SK-N-MC (cell line): Measurements from ENCODE around the gene TGM4.
A peak's percentile ranks its signal among the peaks of the same experiment; 100 is the strongest.
"Not testable (repeated sequence)": the region's sequence is repeated elsewhere in the genome, so short reads cannot be mapped to it uniquely, and the experiment has no call there.

ENCODE experiments used
- DNase-seq: peaks from one replicate; pipeline ENCODE4 v3.0.0-alpha.2; 2011; ENCODE audit warnings: low read depth, low spot score
- H3K27ac ChIP-seq: fragments of 200-600 bp; sonication (generic); 2 replicates; pipeline ENCODE4 v1.5.1; 2016; ENCODE audit warnings: mixed run types
- H3K36me3 ChIP-seq: fragments of 200-600 bp; sonication (generic); 2 replicates; pipeline ENCODE4 v1.6.1; 2017; ENCODE audit warnings: antibody characterized with exemption, low read length, mixed read lengths; ENCODE audit not compliant: insufficient read depth
- H3K4me3 ChIP-seq: fragments of 200-600 bp; sonication (generic); 2 replicates; pipeline ENCODE4 v1.5.1; 2016
- H3K9ac ChIP-seq: fragments of 200-600 bp; sonication (generic); 2 replicates; pipeline ENCODE4 v1.8.0; 2017; ENCODE audit warnings: mixed run types, mixed read lengths; ENCODE audit not compliant: insufficient read length
- H3K9me3 ChIP-seq: fragments of 200-600 bp; sonication (generic); 2 replicates; pipeline ENCODE4 v1.6.1; 2017; ENCODE audit warnings: low read depth, mild to moderate bottlenecking, antibody characterized with exemption, low read length, moderate library complexity, mixed read lengths
- EZH2 ChIP-seq: fragments of 200-600 bp; sonication (generic); IDR thresholded peaks from one replicate; pipeline ENCODE4 v1.6.1; 2017; ENCODE audit warnings: antibody characterized with exemption
- FOXP2 ChIP-seq: optimal IDR thresholded peaks from 2 replicates; pipeline ENCODE3; 2011; ENCODE audit warnings: mild to moderate bottlenecking, moderate library complexity; ENCODE audit not compliant: insufficient read depth; ENCODE audit errors: extremely low read length, control extremely low read depth
- POLR2AphosphoS5 ChIP-seq: IDR thresholded peaks from 2 replicates; pipeline ENCODE4 v1.6.1; 2012; ENCODE audit warnings: mild to moderate bottlenecking, low read depth, low read length, borderline replicate concordance

TGM4 gene

GRCh38 chr3:44929782-44930181, 55.4 kb downstream of the TGM4 start:
- Histone ChIP-seq H3K36me3 (peaks cover 3% of the 10 kb centered on the region; the same call in 1 of the 2 replicates), H3K4me3 (no peak overlapping the region), H3K9ac (no peak overlapping the region), H3K27ac (no peak overlapping the region), H3K9me3 (no peaks in the 10 kb centered on the region)
- TF ChIP-seq FOXP2 (no peak), EZH2 (no peak), POLR2AphosphoS5 (no peak)
- no peak for DNase-seq

- H3K27ac ChIP-seq, result no peak overlapping the region
- no peak for TF ChIP-seq EZH2
- TF ChIP-seq POLR2AphosphoS5, result no peak
- no peak for TF ChIP-seq FOXP2
- no peak overlapping the region for H3K4me3 ChIP-seq
- DNase-seq, result no peak
- no peak overlapping the region for H3K9ac ChIP-seq
- H3K9me3 ChIP-seq, result no peaks in the 10 kb centered on the region
- peaks cover 3% of the 10 kb centered on the region; the same call in 1 of the 2 replicates for H3K36me3 ChIP-seq
Measured at GRCh38 chr3:44930911-44931310, 56.5 kb downstream of the TGM4 start.

- no peak overlapping the region for H3K4me3 ChIP-seq
- no peaks in the 10 kb centered on the region for H3K9me3 ChIP-seq
- H3K9ac ChIP-seq, result no peak overlapping the region
- TF ChIP-seq POLR2AphosphoS5, result no peak
- TF ChIP-seq FOXP2, result no peak
- no peak for TF ChIP-seq EZH2
- DNase-seq, result no peak
- peaks cover 3% of the 10 kb centered on the region; the same call in 1 of the 2 replicates for H3K36me3 ChIP-seq
- H3K27ac ChIP-seq, result no peak overlapping the region
Measured at GRCh38 chr3:44931791-44932190, 57.4 kb downstream of the TGM4 start.

- Histone ChIP-seq H3K9ac (no peak overlapping the region), H3K9me3 (no peaks in the 10 kb centered on the region), H3K27ac (no peak overlapping the region), H3K4me3 (no peak overlapping the region), H3K36me3 (peaks cover 3% of the 10 kb centered on the region; the same call in 1 of the 2 replicates)
- no peak for DNase-seq
- TF ChIP-seq POLR2AphosphoS5 (no peak), EZH2 (no peak), FOXP2 (no peak)
Measured at GRCh38 chr3:44932271-44932670, 57.9 kb downstream of the TGM4 start.

GRCh38 chr3:44932986-44933944, 58.9 kb downstream of the TGM4 start:
- no peaks in the 10 kb centered on the region for H3K9me3 ChIP-seq
- H3K36me3 ChIP-seq, result peaks cover 3% of the 10 kb centered on the region; the same call in 1 of the 2 replicates
- no peak overlapping the region for H3K9ac ChIP-seq
- H3K27ac ChIP-seq, result peak overlapping the region; percentile 6; the same call in 1 of the 2 replicates
- no peak for DNase-seq
- TF ChIP-seq EZH2, result no peak
- no peak for TF ChIP-seq POLR2AphosphoS5
- TF ChIP-seq FOXP2, result no peak
- H3K4me3 ChIP-seq, result no peak overlapping the region

- TF ChIP-seq FOXP2 (no peak), EZH2 (no peak), POLR2AphosphoS5 (no peak)
- DNase-seq, result no peak
- no peak overlapping the region for H3K4me3 ChIP-seq
- no peak overlapping the region for H3K27ac ChIP-seq
- no peak overlapping the region for H3K9ac ChIP-seq
- H3K36me3 ChIP-seq, result peaks cover 4% of the 10 kb centered on the region; the same call in 1 of the 2 replicates
- no peaks in the 10 kb centered on the region for H3K9me3 ChIP-seq
Measured at GRCh38 chr3:44939581-44940036, 65.2 kb downstream of the TGM4 start.

GRCh38 chr3:44942202-44942921, 68.0 kb downstream of the TGM4 start:
- TF ChIP-seq FOXP2 (no peak), EZH2 (no peak), POLR2AphosphoS5 (no peak)
- Histone ChIP-seq H3K4me3 (no peak overlapping the region), H3K9ac (no peak overlapping the region), H3K27ac (no peak overlapping the region), H3K9me3 (no peaks in the 10 kb centered on the region), H3K36me3 (peaks cover 4% of the 10 kb centered on the region; the same call in 1 of the 2 replicates)
- DNase-seq, result no peak

GRCh38 chr3:44948239-44948638, 73.8 kb downstream of the TGM4 start:
- TF ChIP-seq EZH2 (no peak), FOXP2 (no peak)
- no peak overlapping the region for H3K27ac ChIP-seq
- no peak overlapping the region for H3K9ac ChIP-seq
- H3K36me3 ChIP-seq, result no peaks in the 10 kb centered on the region
- H3K9me3 ChIP-seq, result no peaks in the 10 kb centered on the region
- no peak overlapping the region for H3K4me3 ChIP-seq
- no peak for DNase-seq

- H3K9ac ChIP-seq, H3K9me3 ChIP-seq, H3K4me3 ChIP-seq, H3K36me3 ChIP-seq, DNase-seq: not testable (repeated sequence)
- H3K27ac ChIP-seq, result peak overlapping the region; percentile 94
Measured at GRCh38 chr3:44949770-44950169, 75.4 kb downstream of the TGM4 start.
